Measurements from ENCODE around the gene UBA52.
"Not testable (repeated sequence)": the region's sequence is repeated elsewhere in the genome, so short reads cannot be mapped to it uniquely, and the experiment has no call there.

UBA52 gene

GRCh38 chr19:18557411-18558201 lies 14.1 kb upstream of the UBA52 start, which contains the start of gene KXD1:
Gene KXD1 (plus strand): TSS chr19:18557870. CDS start chr19:18562057, 4,187 bp downstream.
- peak; percentile 96 for DNase-seq

GRCh38 chr19:18558202-18558555 lies 13.5 kb upstream of the UBA52 start:
- DNase-seq, result no peak

GRCh38 chr19:18558604-18559003 lies 13.1 kb upstream of the UBA52 start:
- no peak for DNase-seq

GRCh38 chr19:18559685-18560084 lies 12.0 kb upstream of the UBA52 start:
- DNase-seq, result no peak

GRCh38 chr19:18562086-18562485 lies 9.6 kb upstream of the UBA52 start:
- DNase-seq, result no peak

- DNase-seq, result no peak
Observed at GRCh38 chr19:18566953-18567352, 4.7 kb upstream of the UBA52 start.

- no peak for DNase-seq
Observed at GRCh38 chr19:18568367-18568766, 3.3 kb upstream of the UBA52 start.

- no peak for DNase-seq
Observed at GRCh38 chr19:18574691-18575291, 3.1 kb downstream of the UBA52 start.

- no peak for DNase-seq
Observed at GRCh38 chr19:18576383-18576782, 4.7 kb downstream of the UBA52 start.

- no peak for DNase-seq
Observed at GRCh38 chr19:18577365-18577914, 5.8 kb downstream of the UBA52 start.

- no peak for DNase-seq
Observed at GRCh38 chr19:18580311-18580710, 8.7 kb downstream of the UBA52 start.

- DNase-seq, result no peak
Observed at GRCh38 chr19:18586306-18586705, 14.6 kb downstream of the UBA52 start.

- no peak for DNase-seq
Observed at GRCh38 chr19:18587561-18587960, 15.9 kb downstream of the UBA52 start.

GRCh38 chr19:18587962-18588610 lies 16.4 kb downstream of the UBA52 start:
- DNase-seq, result no peak

GRCh38 chr19:18588611-18589379 lies 17.1 kb downstream of the UBA52 start, which contains the start of gene REX1BD:
Gene REX1BD (plus strand): TSS chr19:18588798. CDS start chr19:18588802, 4 bp downstream.
- peak; percentile 68 for DNase-seq

- DNase-seq, result peak; percentile 30
Observed at GRCh38 chr19:18589380-18590272, 18.0 kb downstream of the UBA52 start.

- peak; percentile 31 for DNase-seq
Observed at GRCh38 chr19:18590273-18591272, 18.9 kb downstream of the UBA52 start.

- no peak for DNase-seq
Observed at GRCh38 chr19:18591735-18592385, 20.2 kb downstream of the UBA52 start.

GRCh38 chr19:18592732-18593131 lies 21.1 kb downstream of the UBA52 start:
- not testable (repeated sequence) for DNase-seq

Measured in NCI-H1092 (cell line).